ENCODE results near the gene PROSER1.
A peak's percentile ranks its signal among the peaks of the same experiment; 100 is the strongest.
"Not testable (repeated sequence)": the region's sequence is repeated elsewhere in the genome, so short reads cannot be mapped to it uniquely, and the experiment has no call there.

Gene PROSER1

DNA sequence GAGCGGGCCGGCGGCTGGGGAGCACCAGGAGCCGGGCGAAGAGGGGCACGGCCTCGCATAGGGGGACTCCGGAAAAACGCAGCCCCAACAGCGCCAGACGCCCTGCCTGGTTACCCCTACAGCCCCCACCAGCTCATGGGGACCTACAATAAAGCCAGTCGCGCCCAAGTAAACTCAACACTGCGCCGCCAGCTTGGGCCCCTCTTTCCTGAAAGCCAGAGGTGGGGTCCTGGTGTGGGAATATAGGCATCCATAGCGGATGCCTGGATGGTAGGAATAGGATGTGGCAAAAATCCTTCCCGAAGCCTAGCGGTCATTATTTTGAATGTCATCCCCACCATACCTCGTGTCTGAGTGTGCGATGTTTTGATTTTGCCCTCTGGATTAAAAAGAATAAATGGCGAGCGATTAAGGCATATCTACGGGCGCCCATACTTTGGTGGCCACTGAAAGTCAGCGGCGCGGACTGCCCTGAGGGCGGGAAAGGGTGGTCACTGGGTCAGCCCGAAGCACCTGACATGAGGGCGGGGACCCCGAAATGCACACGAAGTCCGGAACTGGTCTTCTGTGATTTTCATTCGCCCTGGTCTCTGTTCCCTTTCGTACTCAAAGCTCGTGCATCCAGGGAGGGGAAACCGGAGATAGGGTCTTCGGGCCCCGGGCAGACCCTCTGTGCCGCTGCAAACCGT is at the start of gene PROSER1, which contains the start of gene NHLRC3:
Gene PROSER1 (minus strand): TSS at position 210 of the 689 bp plus-strand sequence. CDS start 847 bp downstream, outside the sequence.
Gene NHLRC3 (plus strand): TSS at position 577 of the 689 bp plus-strand sequence. CDS start 184 bp downstream, outside the sequence.
- DNase-seq: peak; percentile 70

DNA sequence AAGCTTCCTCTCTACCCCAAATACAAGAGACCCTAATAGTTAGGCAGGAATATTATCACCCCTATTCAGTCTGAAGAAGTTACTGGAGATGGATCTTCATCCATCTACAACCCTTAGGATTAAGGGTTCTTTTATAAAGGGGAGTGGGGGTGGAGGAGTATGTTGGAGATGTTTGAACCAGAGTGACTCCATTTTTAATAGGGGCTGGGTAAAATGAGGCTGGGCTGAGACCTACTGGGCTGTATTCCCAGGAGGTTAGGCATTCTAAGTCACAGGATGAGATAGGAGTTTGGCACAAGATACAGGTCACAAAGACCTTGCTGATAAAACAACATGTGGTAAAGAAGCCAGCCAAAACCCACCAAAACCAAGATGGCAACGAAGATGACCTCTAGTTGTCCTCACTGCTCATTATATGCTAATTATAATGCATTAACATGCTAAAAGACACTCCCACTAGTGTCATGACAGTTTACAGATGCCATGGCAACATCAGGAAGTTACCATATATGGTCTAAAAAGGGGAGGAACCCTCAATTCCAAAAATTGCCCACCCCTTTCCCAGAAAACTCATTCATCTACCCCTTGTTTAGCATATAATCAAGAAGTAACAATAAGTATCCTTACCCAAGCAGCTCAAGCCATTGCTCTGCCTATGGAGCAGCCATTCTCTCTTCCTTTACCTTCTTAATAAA is 48.5 kb upstream of the PROSER1 start:
- DNase-seq: not testable (repeated sequence)

DNA sequence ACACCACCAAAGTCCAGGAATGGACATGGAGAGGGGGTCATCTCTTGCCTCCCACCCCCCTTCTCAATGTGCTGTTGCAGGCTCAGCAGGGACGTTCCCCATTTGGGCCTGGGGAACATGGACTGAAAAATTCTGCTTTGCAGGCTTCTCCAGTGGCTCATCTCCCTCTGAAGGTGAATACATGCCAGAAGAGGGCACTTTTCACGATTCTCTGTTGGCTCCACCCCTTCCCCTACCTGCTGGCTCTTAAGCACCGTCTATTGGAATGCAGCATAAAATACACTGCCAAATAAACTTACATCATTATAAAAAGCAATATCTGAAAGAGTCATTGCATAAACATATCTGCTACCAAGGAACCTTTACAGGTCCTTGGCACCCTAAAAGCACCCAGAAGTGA is 36.1 kb upstream of the PROSER1 start:
- no peak for DNase-seq

DNA sequence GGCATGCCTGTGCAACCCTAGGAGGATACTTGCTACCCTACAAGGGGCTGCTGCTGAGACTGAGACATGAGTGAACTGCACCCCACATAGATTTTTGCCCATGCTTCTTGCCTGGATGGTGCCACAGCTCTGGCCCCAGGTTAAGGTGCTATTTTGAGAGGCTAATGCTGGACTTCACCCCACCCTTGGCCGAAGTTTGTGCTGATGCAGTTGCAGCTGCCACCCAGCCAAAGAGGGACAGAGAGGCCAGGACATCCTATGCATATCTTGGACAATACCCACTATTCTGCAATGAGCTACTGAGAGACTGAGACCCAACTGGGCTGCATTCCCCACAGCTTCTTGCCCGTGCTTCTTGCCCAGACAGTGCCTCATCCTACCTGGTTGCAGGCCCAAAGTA is 35.0 kb upstream of the PROSER1 start:
- no peak for DNase-seq

DNA sequence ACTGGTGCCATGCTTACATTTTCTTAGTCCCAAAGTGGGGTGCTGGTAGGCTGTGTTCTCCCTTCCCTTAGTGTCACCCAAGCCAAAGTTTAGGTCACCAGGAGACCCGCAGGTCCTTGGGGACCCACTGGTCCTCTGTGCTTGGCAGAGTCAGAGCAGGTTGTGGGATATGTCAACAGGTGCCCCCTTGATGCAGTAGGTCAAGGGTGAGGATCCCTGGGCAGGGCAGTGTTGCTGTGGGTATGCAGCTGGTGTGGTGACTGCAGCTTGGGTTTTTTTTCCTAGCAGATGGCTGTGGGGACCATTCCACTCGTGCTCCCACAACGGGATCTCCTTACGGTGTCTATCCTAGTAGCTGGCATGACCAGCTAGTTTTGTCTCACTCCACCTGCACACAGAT is 24.1 kb upstream of the PROSER1 start:
- DNase-seq: no peak

DNA sequence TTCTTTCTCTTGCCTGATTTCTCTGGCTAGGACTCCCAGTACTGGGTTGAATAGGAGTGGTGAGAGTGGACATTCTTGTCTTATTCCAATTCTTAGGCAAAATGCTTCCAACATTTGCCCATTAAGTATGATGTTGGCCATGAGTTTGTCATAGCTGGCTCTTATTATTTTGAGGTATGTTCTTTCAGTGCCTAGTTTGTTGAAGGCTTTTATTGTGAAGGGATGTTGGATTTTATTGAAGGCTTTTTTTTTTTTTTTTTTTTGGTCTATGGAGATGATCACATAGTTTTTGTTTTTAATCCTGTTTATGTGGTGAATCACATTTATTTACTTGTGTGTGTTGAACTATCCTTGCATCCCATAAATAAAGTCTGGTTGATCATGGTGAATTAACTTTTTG is 20.2 kb upstream of the PROSER1 start:
- DNase-seq: no peak

DNA sequence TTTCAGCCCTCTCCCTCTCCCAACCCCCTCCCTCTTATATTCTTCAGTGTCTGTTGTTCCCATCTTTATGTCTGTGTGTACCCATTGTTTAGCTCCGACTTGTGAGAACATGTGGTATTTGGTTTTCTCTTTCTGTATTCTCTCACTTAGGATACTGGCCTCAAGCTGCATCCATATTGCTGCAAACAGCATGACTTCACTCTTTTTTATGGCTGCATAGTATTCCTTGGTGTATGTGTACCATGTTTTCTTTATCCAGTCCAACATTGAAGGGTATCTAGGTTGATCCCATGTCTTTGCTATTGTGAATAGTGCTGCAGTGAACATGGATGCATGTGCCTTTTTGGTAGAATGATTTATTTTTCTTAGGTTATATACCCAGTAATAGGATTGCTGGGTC is 18.1 kb upstream of the PROSER1 start:
- DNase-seq: no peak

DNA sequence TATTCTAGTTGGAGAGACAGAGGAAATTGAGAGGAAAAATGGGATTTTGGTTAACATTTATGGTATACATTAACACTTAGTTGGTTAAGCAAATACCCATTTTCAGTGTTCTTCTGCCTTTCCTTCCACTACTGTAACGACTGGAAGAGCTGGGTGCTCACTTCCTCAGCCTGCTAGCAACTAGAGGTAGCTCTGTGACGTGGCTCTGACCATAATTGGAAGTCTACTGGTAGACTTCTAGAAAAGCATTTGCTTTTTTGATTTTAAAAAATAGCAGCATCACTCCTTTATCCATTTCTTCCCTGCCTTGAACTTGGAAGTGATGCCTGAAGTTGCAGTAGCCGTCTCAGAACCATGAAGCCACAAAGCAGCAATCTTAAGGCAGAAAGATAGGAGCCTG is 16.2 kb upstream of the PROSER1 start:
- no peak for DNase-seq

DNA sequence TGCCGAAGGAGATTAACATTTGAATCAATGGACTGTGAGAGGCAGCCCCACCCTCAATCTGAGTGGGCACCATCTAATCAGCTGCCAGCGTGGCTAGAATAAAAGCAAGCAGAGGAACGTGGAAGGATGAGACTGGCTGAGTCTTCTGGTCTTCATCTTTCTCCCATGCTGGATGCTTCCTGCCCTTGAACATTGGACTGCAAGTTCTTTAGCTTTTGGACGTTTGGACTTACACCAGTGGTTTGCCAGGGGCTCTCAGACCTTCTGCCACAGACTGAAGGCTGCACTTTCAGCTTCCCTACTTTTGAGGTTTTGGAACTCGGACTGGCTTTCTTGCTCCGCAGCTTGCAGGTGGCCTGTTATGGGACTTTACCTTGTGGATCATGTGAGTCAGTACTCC is 15.1 kb upstream of the PROSER1 start:
- DNase-seq: no peak

DNA sequence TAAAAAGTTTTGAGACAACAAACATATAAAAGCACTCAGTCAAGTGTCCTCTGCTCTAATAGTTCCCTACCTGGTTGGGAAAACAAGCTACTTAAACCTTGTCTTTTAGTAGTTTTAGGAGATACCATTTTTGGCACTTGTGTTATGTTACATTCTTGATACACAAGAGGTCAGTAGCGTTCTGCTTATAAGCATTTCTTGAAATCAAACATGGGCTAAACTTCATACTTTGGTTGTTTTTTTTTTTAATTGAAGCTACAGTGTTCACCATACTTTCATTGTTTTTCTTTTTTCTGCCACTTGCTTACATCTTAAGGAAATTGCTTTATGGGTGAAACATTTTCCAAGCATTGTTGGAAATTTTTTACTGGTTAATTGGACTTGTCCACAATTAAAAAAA is 13.3 kb upstream of the PROSER1 start:
- no peak for DNase-seq

DNA sequence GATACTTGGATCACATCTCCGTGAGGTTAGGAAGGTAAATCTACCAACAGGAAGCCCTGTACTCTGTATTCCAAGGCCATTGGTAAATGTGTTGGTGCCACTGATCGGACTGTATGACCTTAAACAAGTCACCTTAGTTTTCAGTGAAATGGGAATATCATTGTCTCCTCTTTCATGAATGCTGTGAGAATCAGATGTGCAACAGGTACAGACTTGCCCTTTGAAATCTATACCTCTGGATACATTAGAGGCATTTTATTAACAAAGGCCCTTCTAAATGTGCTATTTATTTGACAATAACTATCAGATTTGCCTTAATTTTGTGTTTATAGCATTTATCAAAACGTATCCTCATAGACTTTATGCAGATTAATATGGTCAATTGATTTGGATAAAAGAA is 11.4 kb upstream of the PROSER1 start:
- no peak for DNase-seq

DNA sequence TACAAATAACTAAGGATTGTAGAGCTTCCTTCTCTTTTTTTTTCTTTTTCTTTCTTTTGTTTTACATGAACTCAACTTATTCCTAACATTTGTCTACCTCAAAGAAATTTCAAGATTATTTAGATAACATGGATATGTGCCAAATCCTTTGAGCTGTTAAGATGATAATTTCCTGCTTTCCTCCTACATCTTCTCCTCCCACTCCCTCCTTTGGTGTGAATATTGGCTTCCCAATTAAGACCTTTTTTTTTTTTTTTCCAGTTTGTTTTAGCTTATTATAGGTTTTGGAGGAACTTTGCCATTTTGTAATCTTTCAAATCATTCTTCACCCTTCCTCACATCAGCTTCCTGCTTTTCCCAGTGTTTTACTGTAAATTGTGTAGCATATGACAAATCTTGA is 10.9 kb upstream of the PROSER1 start:
- no peak for DNase-seq

DNA sequence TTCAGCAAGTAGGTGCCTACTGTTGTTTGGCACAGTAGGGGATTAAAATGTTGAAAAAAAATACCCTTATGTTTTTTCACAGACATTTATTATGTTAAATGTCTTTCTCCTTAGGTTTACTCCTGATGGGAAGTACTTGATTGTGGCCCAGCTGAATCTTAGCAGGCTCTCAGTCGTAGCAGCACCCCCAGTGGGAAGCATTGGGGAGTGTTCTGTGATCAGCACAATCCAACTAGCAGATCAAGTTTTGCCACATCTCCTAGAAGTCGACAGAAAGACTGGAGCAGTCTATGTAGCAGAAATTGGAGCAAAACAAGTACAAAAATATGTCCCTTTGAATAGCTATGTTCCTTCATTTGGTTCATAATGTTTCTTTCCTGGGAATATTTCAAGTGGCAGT is 9.7 kb upstream of the PROSER1 start:
- no peak for DNase-seq

DNA sequence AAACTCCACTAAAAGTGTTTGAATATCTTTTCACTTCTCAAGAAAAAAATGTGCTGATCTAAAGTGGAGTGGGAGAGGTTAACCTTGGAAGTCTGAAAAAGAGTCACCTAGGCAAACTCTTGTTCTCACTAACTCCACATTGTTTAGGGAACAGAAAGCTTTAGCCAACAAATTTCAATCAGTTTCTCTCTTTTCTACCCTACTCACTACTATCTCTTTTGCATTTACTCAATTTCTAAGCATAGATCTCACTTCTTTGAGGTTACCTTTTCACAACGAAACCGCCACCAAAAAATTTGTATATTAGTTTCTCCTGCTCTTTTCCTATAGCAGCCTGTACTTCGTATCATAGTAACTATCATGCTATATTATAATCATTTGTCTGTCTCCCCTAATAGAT is 6.6 kb upstream of the PROSER1 start:
- DNase-seq: no peak

DNA sequence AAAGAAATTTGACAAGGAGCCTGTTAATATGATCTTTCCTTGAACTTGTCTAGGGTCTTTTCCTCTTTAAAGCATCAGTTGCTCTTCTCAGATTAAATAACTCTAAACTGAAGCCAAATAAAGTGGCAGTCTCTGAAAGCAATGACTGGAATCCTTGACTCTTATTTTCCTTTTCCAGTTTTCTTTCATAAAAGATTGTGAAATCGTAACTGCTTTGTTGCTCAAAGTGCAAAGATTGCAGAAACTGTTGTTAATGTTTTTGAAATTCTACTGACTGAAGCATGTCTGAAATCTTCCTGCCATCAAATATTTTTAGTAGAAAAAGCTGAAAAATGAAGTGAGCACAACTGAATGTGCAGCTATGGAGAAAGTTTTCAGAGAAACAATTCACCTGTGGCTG is 2.3 kb upstream of the PROSER1 start:
- DNase-seq: no peak

DNA sequence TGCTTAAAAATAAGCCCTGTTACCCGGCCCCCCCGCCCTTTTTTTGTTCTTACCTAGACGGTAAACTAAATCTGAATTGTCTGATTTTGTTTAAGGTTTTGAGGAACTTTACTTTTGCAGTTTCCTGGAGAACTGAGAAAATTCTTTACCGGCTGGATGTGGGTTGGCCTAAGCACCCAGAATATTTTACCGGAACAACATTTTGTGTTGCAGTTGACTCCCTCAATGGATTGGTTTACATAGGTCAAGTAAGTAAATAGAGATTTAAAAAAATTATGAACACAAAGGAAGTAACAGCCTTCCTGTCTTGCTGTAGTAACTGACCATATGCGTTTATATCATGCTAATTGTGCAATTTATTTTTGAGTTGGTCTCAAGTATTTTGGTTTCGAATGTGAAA is 1.2 kb upstream of the PROSER1 start:
- no peak for DNase-seq

DNA sequence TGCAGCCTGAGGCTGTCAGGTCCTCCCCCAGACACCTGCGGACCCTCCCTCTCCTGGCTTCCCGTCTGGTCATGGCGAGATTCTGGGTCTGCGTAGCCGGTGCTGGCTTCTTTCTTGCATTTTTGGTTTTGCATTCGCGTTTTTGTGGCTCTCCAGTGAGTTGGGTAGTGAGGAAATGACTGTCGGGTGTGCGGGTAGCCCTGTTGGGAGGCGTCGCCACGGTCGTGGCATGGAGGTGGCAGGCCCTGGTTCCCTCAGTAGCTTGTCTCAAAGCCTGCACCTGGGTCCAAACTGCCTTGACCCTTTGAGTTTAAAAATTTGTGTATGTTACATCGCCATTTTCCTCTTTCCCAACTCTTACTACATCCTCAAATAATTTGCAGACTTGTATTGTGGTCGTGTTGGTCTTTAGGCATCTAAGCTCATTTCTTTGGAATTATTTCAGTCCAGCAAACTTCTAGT is 711 bp upstream of the PROSER1 start:
- DNase-seq: no peak

DNA sequence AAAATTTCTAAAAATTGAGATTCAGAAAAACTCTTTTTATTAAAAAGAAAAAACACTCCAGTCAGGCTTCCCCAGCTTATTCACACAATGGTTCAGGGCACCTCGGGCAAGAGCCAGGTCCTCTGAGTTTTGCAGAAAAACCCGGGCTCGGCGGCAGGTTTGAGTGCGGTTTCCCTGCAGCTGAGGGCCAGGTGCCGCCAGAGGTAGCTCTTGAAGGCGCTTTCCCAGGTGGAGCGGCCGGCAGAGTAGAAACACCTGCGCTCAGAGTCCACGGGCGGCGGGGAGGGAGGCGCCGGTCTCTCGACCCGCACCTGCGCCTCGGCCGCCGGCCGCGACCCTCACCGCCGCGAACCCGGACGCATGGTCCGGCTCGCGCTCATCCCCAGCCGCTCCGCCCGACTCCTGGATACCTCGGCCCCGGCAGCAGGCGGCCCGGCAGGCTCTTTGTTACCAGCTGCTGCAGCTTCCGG is 444 bp downstream of the PROSER1 start:
- DNase-seq: peak; percentile 46

DNA sequence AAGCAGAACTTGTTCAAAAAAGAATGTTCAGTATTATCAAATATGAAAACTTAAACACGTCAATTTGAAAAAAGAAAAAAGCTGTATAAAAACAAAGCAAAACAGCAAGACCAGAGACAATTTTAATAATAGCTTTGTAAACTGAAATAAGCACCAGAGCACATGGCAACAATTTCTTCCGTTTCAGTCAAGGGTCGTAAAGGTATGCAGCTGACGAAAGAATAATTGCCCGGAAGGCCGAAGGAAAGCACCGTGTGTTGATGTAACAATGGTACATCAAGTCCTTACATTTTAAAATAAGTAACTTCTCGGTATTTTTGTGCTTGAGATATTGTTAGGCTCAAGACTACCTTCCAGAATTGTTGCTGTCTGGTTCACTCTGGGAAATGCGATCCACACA is 1.7 kb downstream of the PROSER1 start:
- no peak for DNase-seq

DNA sequence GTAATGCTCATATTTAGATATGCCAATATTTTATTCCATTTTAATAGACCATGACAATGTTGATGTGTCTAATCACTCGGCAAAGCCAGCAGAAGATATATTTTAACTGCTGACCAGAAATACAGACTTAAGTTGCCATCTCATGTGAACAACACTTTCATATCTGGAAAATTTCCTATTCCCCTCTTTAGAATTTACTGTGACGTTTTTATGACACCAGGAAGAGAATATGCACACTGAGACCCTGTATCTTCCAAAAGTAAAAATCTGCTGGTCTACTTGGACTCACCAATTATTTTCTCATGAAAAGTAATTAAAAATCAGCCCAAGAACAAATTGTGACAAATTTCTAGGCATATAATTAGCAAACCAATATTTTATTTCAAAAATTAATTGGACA is 2.1 kb downstream of the PROSER1 start:
- DNase-seq: no peak

DNA sequence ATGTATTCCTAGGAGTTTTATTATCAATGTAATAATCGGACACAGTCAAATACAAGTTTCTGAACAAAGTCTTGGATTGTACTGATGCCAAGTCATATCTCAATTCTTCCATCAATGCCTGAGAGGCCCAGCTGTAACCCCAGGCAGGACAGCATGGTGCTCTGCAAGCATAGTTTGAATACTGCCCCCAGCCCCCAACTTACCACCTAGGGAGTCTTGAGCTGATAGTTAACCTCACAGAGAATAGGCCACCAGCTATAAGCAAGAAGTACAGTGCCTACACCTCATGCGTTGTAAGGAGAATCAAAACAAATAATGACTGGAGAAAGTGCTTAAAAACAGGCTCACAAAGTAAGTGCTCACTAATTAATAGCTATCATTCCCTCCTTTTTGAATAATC is 2.7 kb downstream of the PROSER1 start:
- no peak for DNase-seq

DNA sequence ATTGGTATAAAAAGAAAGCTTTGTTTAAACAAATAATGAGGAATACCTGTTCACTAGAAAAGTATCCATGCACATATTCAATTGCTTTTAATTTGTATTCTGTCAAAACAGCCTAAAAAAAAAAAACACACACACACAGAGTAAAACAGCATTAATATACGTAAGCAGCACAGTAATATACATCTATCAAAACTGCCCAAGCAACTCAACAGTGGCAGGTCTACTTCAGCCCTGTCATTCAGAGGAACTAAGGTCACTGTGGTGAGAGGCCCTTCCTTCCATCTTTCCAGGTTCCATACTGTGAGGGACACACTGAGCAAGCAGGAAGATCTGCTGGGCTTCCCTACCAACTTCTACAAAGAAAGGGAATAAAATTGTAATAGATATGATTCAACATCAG is 3.8 kb downstream of the PROSER1 start:
- no peak for DNase-seq

DNA sequence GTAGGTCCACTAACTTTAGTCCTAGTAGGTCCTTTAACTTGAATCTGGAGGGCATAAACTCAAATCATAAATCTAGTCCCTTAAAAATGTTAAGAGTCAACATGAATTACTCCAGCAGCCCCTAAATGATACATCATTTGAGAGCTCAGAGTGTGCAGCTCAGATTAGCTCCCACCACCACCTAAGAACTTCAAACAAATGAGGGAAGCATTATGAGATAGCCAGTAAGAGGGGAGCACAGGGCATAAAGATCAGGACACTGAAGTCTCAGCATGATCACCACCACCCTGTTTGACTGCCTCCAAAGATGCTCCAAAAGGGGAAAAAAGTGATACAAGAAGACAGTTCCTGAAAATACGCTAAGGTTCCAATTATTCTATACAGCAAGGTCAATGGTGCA is 5.7 kb downstream of the PROSER1 start:
- DNase-seq: no peak

DNA sequence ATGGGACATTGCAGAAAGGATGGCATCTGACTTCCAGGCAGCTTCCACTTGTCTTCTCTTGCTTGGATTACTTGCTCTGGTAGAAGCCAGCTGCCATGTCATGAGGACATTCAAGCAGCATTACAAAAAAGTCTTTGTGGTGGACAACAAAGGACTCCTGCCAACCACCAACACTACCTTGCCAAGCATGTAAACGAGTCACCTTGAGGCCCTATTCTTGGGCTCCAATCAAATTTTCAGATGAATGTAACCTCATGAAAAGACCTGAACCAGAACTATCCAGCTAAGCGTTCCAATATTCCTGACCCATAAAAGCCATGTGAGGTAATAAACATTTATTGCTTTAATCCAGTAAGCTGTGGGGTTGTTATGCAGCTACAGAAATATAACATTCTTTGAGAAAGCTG is 12.5 kb downstream of the PROSER1 start:
- DNase-seq: peak; percentile 17

DNA sequence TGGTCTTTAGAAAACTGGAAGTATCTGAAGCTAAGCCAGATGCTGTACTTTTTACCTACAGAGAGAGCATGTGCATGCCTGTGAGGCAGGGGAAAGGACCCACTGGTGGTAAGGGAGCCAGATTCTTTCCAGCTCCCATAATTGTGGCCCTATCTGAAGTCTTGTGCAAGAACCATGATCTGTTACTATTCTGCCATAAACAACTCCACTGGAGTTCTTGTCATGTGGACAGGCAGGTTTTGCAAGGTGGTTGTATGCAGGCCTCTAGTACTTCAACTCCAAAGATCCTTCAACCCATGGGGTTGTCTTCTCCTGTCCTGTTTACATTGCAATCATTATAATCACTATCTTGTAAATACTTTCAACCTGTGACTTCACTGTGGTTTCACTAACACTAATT is 14.1 kb downstream of the PROSER1 start:
- no peak for DNase-seq

Measured in NCI-H2029 (cell line).